ENCODE measurements around the gene PPP2R5E. TPM values are rescaled to one million over a fixed set of nuclear protein-coding genes. Genes with fewer than 3 reads are reported as not detected.

The PPP2R5E gene
- total RNA-seq, 1 donor from 2014 or later = 55.3 TPM

Other genes starting within 250 kb of the PPP2R5E start
- gene GPHB5, start 224.4 kb downstream of the PPP2R5E start, total RNA-seq = not detected in 2 replicates
- 18.6 and 20.6 TPM in 2 replicates for gene WDR89, start 98.5 kb upstream of the PPP2R5E start, total RNA-seq
- 6.4 and 6.5 TPM in 2 replicates for gene SGPP1, start 184.7 kb upstream of the PPP2R5E start, total RNA-seq

All from progenitor cell of endocrine pancreas (in vitro differentiated cells).